ENCODE results near the gene STIM1.
"Not testable (repeated sequence)": the region's sequence is repeated elsewhere in the genome, so short reads cannot be mapped to it uniquely, and the experiment has no call there.

STIM1 gene

DNA sequence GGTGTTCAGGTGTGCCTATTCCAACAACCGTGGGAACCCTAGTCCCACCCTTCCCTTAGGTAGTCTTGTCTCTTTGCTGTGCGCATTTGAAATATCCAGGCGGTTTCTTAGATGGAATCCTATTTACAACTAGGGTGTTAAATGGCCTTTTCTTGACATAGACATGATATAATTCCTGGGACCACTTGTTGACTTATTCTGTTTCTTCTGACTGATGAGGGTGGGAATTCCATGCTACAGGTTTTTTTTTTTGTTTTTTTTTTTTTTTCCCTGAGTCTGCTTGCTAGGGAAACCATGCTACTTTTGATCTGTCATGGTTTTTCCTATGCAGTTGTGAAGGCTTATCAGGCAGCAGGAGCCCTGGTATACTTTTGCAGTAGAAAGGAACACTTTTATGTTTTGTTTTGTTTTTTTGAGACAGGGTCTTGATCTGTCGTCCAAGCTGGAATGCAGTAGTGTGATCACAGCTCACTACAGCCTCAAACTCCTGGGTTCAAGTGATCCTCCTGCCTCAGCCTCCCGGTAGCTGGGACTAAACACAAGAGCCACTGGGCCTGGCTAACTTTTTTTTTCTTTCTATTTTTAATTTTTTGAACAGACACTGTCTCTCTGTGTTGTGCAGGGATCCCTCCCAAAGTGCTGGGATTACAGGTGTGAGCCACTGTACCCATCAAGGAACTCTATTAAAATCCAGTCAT, 1.5 kb downstream of the STIM1 start:
- DNase-seq: no peak

DNA sequence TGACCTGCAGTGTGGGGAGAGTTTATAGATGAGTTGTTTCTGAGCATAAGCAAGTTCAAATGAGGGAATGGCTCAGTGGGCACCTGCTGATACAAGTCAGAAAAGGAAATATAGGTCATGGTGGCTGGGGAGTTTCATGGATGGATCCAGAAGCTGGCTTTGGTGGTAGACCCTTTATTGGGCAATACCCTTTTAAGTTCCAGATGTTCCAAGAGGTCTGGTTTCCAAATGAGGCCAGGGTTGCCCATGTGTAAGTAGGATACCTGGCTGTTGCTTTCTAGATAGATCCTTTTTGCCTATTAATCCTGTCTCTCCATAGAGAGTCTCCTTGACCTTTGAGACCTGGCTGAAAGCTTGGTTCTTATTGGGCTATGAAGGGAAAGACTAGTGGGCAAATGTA, 2.2 kb downstream of the STIM1 start:
- no peak for DNase-seq

DNA sequence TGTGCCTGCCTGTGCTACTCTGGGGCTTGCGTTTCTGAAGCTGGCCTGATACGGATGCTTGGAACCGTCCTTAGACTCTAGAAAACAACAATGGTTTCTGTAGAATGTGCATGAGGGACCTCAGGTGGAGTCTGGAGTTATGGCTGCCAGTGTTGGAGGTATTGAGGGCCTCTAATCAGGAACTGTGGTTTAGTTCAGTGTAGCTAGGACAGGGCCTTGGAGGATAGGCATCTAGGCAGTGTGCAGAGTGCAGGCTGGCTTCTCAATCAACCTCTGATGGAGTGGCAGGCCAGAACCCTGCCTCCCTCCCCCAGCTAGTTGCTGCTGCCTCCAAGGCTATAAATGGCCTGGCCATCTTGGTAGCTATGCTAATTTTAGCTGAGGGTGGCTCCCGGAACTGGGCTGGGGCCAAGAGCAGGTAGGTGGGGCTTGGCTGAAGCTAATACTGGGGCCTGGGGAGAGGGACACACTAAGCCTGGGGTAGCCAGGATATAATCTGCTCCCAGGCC, 4.0 kb downstream of the STIM1 start:
- DNase-seq: no peak

- no peak for DNase-seq
Measured at GRCh38 chr11:3860375-3860774, 4.9 kb downstream of the STIM1 start.

DNA sequence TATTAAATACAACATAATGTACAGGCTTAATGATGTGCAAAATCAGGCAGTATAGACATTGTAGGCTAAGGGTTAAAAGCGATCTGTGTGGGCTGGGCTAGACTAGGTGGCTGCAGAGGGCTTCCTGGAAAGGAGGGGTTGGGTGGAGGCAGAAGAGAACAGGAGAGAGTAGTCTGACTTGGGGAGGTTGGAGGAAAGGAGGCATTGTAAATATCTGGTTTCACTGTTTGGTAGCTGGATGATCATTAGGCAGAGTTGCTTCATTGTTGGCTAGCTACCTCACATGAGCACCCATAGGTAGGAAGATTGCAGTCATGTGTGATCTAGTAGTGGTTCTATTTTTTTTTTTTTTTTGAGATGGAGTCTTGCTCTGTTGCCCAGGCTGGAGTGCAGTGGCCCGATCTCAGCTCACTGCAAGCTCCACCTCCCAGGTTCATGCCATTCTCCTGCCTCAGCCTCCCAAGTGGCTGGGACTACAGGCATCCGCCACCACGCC, 5.5 kb downstream of the STIM1 start:
- DNase-seq: not testable (repeated sequence)

DNA sequence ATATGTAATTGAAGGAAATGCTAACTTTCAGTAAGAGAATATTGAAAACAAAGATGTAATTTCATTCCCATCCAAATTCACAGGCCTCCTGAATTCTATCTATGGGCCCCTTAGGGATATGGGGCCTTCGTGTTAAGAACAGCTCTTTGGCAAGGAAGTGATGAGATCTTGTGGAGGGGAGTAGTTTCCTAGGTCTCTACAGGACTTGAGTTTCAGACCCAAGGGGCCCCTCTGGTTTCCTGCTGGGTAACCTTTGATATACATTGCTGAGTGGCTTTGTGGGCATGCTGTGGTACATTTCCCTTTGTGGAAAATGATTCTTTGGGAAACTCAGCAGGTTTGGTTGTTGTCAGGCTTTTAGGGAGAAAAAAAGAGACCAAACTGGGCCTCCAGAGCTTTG, 6.2 kb downstream of the STIM1 start:
- no peak for DNase-seq

- peak; percentile 69 for DNase-seq
Measured at GRCh38 chr11:3865388-3866193, 10.1 kb downstream of the STIM1 start.

DNA sequence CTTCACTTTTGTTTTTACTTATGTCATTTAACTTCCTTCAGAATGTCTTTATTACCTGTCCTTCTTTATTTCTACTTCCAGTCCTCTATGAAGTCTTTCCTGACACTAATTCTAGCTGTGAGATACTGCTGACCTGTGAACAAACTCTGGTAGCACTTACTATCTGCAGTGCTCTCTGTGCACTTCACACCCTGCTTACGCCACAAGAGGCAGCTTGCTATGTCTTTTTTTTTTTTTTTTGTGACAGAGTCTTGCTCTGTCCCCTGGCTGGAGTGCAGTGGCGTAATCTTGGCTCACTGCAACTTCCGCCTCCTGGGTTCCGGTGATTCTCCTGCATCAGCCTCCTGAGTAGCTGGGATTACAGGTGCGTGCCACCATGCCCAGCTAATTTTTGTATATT, 10.7 kb downstream of the STIM1 start:
- DNase-seq: no peak

DNA sequence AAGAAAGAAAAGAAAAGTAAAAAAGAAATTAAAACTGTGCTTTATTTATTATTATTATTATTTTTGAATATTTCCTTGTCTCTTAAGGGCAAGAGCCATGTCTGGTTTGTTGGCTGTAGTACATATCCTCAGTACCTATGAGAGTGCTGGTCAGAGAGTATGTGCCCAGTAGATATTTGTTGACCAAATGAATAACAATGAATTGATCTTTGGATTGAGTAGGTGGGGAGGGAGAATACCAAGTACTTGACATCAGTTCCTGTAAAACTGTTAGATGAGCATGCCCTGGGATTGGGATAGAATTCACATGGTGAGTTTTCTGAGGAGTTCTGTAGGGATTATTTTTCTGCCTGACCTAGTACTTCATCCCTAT, 11.4 kb downstream of the STIM1 start:
- DNase-seq: no peak

DNA sequence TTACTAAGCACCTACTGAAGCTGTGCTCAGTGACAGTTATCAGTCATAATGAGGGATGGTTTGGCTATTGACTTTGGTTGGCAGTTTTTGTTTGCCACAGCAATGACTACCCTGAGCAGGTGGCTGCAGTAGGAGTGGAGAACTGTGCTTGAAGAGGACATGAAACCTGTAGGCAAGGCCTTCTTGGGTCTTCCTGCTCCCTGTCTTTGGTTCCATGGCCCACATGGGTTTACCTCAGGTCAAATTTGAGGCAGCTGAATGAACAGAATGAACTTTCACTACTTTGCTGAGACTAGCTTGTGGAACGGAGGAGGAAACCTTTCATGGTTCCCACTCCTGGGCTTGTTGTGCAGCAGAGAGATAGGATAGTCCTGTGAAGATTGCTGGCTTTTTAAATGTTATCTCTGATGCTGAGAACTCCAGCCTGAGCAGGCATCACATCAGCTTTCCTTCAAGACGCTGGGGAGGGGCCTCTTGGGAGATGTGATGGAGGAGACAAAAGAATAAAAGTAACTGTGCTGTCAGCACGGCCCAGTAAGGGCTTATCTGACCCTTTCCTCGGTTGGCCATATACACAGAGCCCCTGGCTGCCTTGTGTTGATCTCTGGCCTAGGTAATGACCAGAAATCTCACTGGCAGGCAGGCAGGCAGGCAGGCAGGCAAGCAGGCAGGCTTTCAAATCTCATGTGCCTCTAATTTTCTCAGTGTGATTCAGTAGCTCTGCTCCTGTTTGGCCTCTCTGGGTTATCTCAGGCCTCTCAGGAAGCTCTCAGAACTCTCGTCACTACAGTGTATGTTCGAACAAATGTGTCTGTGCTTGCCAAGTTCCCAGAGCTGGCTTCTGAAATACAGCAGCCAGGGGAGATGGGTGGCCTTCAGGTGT, 12.0 kb downstream of the STIM1 start:
- no peak for DNase-seq

DNA sequence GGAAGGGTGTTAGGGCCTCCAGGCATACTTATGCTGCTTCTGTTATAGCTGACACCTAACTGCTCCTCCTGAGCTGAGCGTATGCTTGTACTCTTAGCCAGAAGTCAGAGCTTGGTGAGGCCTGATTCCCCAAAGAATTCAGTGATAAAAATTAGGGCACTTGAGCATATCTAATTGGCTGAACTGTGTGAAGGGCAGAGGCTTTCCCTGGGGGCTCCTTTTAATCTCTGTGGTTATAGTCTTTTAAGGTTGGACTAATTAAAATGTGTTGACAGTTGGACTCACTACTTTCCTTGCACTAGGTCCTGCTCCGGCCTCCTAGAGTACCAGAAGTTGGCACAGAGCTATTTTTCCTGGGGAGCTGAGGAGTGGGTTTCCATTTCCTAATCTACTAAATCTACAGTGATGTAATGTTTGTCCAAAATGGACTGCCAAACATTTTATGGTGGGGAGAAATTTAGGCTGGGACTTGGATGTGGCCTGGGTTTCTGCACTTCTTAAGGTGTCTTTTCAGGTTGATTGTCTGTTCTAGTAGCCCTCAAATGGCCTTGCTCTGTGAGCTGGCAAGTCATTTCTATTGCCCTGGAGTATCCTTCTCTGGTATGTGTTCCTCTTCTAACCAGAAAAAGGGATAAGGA, 18.4 kb downstream of the STIM1 start:
- DNase-seq: no peak

DNA sequence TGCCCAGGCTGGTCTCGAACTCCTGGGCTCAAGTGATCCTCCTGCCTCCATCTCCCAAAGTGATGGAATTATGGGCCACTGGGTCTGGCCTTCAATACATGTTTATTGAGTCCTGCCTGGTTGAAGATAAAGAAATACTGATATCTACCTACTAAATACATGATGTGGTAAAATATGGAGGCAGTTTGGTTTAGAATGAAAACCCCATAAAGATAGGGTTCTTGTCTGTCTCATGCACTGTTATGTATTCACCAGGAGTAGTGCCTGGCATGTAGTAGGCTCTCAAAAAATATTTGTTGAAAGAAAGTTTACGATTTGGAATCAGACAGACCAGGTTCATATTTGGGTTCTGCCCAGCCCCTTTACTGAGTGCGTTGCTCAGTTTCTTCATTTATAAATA, 21.1 kb downstream of the STIM1 start:
- no peak for DNase-seq

DNA sequence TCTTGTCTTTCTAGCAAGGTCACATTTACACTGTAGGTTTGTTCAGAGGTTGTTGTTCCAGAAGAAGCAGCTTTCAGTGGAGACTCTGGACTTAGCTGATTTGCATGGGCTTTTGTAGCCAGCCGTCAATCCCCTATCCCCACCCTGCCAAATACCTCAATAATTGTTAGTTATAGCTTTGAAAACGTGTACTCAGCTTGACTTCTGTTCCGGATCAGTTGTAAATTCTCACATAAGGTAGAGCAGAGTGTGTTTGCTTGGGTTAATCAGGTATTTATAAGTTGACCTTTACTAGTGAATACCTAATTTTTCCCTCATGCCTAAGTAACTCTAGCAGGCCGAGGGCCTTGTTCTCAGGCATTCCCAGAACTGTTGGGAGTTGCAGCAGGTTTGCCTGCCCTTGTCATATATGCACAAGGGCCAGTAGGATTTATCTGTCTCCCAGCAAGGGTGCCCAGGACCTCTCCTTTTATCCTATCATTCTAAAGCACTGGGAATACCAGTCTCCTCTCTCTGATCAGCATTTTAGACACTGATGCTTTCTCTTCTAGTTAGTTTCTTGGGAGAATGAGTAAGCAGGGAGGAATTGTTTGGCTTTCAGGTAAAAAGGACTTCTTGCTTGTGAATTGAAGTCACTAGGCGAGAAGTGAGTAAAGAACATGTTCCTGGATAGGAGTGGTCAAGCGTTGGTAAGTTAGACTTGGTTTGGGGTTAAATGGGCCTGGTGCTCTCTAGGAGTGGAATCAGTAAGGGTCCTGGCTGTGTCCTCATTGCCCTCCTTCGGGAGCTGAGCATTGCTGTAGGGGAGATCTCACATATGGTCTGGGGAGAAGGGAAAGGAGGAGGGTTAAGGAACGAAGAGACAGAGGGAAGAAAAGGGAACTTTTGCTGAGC, 22.1 kb downstream of the STIM1 start:
- no peak for DNase-seq

DNA sequence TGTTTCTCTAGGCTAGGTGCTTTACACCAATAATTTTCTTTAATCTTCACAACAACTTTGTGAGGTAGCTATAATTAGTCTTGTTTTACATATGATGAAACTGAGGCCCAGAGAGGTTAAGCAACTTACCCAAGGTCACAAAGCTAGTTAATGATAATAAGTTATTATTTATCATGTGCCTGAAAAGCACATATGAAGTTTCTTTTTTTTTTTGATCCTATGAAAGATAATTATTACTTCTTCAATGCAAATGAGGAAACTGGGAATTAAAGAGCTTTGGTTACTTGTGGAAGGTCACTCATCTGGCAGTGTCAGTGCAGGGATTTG, 22.8 kb downstream of the STIM1 start:
- DNase-seq: no peak

DNA sequence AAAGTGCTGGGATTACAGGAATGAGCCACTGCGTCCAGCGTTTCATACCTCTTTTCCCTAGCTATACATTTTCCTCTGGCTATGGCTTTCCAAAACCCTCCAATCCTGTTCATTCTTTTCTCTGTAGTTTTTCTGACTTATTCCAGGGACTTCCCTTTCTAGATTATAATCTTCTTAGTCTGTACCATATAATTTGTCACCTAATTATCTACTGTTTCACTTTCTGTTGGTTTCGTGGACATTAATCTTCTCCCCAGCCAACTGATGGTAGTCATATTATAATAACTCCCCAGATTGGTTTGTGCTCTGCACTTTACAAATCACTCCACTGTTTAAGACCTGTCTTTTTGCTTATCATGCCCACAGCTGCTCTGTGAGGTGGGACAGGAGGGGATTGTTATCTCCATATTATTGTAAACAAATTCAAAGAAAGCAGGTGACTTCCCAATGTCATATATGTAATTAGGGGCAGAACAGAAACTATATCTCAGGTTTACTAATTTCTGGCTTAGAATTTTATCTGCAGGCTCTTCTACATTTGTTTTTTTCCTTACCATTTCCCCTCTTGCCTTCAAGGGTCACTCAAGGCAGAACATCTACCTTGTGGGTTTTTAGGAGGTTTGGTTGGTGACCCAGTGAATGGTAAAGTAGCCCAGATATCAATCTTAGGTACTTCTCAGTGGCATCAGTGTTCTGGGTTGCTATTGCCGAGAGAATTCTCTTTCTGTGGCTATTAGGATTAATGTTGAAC, 23.9 kb downstream of the STIM1 start:
- DNase-seq: no peak

- no peak for DNase-seq
Measured at GRCh38 chr11:3879967-3880542, 24.6 kb downstream of the STIM1 start.

DNA sequence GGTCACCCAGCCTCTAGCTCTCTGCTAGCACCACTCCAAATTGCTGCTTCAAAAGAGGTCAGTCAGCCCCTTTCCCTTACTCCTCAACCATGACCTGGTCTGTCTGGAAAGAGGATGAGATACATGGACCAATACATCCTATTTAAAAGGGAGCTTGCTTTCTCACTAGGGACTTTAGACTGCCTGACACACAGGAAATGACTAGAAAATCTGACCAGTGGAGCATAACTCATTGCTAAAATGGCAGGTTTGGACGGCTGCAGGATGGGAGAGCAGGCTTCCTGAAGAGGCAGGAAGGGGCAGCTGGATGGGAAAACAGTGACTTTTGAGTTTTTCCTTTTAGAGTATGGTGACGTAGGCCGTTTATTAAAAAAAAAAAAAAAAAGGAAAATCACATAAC, 25.3 kb downstream of the STIM1 start:
- DNase-seq: peak; percentile 62

DNA sequence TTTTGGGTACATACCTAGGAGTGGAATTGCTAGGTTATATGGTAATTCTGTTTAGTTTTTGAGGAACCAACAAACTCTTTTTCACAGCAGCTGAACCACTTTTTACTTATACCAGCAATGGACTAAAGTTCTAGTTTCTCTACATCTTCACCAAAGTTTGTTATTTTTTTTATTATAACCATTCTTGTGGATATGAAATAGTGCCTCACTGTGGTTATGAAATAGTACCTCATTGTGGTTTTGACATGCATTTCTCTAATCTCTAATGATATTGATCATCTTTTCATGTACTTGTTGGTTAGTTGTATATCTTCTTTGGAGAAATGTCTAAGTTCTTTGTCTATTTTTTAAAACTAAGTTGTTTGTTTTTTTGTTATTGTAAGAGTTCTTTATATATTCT, 27.2 kb downstream of the STIM1 start:
- peak; percentile 27 for DNase-seq

DNA sequence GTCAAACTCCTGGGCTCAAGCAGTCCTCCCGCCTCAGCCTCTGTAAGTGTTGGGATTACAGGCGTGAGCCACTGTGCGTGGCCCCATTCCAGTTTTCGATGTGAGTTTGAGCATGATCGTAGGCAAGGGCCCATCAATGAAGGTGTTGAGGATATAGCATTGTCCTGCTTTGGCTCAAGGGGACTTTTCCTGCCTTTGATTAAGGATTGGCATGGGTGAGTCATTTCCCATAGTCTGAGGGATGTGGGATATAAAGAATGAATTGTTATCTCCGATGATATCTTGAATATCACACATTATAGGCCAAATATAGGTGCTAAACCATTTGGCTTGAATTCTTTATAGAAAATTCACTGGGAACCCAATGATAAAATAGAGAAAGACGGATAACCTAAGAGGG, 30.4 kb downstream of the STIM1 start:
- no peak for DNase-seq

DNA sequence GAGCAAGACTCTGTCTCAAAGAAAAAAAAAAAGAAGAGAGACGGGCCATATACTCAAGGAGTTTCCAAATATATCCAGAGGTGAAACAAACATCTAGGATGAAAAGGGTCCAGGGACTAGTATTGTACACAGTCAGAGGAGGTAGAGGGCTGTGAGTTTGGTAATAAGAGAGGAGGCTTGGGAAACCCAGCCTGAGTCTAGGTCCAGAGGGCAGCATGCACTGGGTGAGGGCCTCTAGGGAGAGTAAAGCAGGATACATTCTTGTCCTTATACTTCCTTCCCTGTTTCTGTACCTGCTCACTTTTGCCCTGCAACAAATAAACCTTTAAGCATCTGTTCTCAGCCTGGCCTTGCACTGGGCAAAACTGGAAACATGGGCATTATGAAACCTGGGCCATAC, 31.5 kb downstream of the STIM1 start:
- DNase-seq: no peak

DNA sequence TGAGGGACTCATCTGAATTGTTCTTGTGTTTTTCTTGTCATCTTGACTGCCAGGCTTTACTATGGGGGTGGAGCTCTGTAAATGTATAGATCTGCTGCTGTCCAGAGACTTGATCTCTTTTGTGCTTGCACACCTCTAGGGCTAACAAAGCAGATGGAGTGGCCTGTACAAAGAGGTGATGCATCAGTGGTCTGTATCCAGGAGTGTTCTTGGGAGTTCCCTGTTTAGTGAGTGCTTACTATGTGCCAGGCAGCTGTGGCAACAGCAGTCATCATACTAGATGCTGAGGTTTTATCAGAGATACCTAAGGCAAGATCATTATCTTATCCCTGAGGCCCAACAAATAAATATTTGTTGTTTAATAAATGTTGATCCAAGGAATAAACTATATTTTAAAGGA, 33.4 kb downstream of the STIM1 start:
- no peak for DNase-seq
